Measurements from ENCODE around the gene TAOK3. TPM values are rescaled to one million over a fixed set of nuclear protein-coding genes. Genes with fewer than 3 reads are reported as not detected.

The TAOK3 gene
- total and polyA plus RNA-seq, 2 donors (not counting 3 experiments of a cell fraction or from before 2014, with no cell fraction given), result 11.3 to 23.1 TPM

- H3K9ac ChIP-seq (replicated peaks; ENCODE audit: extremely low read depth, insufficient read depth, low read length), result no peak overlapping the region
- H3K79me2 ChIP-seq (ENCODE audit: control insufficient read depth, insufficient read depth, low read length), result no peaks in the 10 kb centered on the region
- H3K9me3 ChIP-seq (replicated peaks; ENCODE audit: control insufficient read depth, insufficient read depth, low read length), result no peaks in the 10 kb centered on the region
- no peaks in the 10 kb centered on the region for H4K20me1 ChIP-seq (replicated peaks; ENCODE audit: control insufficient read depth, extremely low read depth, insufficient read depth, low read length)
- no peak overlapping the region for H3K4me3 ChIP-seq (replicated peaks in 1 of 3; ENCODE audit: insufficient read depth in 1 of 3, low read depth in 1 of 3, low read length in 3 of 3)
- ChIA-PET POLR2A (interaction anchor here (0.5 kb wide), 1 partner anchor 1328 kb away, joined by 3 read pairs; no protein-coding TSS in a partner anchor), CTCF (interaction anchor here (0.8 kb wide), 1 partner anchor 14 kb away, joined by 4 read pairs; no protein-coding TSS in a partner anchor)
- H3K4me2 ChIP-seq (ENCODE audit: insufficient read depth, low read length), result no peak overlapping the region
- no TSS peak for BruUV-seq (replicated peaks)
- intact Hi-C loops (cut with micrococcal nuclease), result no loop called here
- no peak for FAIRE-seq
- no peak overlapping the region for H3K27ac ChIP-seq (ENCODE audit: insufficient read depth, low read depth, low read length)
- H2AFZ ChIP-seq (ENCODE audit: low read depth, low read length), result no peak overlapping the region
- no peaks in the 10 kb centered on the region for H3K27me3 ChIP-seq (ENCODE audit: control insufficient read depth in 2 of 2, insufficient read depth in 2 of 2, low read length in 2 of 2)
- peaks cover 0 to 7% of the 10 kb centered on the region in 2 experiments for H3K36me3 ChIP-seq (ENCODE audit: control insufficient read depth in 2 of 2, extremely low read depth in 1 of 2, insufficient read depth in 2 of 2, low read length in 2 of 2)
- no peak for TF ChIP-seq POLR2A (IDR thresholded peaks at IDR 0.05; ENCODE audit: low read depth, low read length)
- TF ChIP-seq GATA2 (IDR thresholded peaks at IDR 0.05; ENCODE audit: insufficient read depth, insufficient read length, low read depth, low read length), result no peak
- TF ChIP-seq EZH2 (IDR thresholded peaks at IDR 0.05; ENCODE audit: borderline replicate concordance, low read depth, low read length, severe bottlenecking), result no peak
- no peak for TF ChIP-seq POLR2AphosphoS5 (IDR thresholded peaks at IDR 0.05; ENCODE audit: insufficient read depth, low read depth, low read length)
- no peak for TF ChIP-seq MAX (IDR thresholded peaks at IDR 0.05; ENCODE audit: insufficient read depth, insufficient read length)
- TF ChIP-seq JUN (IDR thresholded peaks at IDR 0.05; ENCODE audit: borderline replicate concordance, insufficient read depth, insufficient read length, low read depth), result no peak
- no peak for TF ChIP-seq MYC (IDR thresholded peaks at IDR 0.05; ENCODE audit: low read depth, low read length)
- TF ChIP-seq, protein P1, sequence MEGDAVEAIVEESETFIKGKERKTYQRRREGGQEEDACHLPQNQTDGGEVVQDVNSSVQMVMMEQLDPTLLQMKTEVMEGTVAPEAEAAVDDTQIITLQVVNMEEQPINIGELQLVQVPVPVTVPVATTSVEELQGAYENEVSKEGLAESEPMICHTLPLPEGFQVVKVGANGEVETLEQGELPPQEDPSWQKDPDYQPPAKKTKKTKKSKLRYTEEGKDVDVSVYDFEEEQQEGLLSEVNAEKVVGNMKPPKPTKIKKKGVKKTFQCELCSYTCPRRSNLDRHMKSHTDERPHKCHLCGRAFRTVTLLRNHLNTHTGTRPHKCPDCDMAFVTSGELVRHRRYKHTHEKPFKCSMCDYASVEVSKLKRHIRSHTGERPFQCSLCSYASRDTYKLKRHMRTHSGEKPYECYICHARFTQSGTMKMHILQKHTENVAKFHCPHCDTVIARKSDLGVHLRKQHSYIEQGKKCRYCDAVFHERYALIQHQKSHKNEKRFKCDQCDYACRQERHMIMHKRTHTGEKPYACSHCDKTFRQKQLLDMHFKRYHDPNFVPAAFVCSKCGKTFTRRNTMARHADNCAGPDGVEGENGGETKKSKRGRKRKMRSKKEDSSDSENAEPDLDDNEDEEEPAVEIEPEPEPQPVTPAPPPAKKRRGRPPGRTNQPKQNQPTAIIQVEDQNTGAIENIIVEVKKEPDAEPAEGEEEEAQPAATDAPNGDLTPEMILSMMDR (IDR thresholded peaks at IDR 0.05; ENCODE audit: extremely low read depth in 1 of 2, insufficient read depth in 1 of 2, low read depth in 1 of 2, low read length in 2 of 2), result no peak
- TF ChIP-seq FOS (IDR thresholded peaks at IDR 0.05; ENCODE audit: borderline replicate concordance, insufficient read depth, low read length), result no peak
- dilution Hi-C loops (cut with MboI; ENCODE audit: extremely low pct_ligation_motif_present, low sequenced_read_pairs), result no loop called here
- no peaks in the 10 kb centered on the region for H3K9me1 ChIP-seq (replicated peaks; ENCODE audit: control insufficient read depth, extremely low read depth, insufficient read depth, low read length)
- no peaks in the 10 kb centered on the region for H3K4me1 ChIP-seq (ENCODE audit: control insufficient read depth, extremely low read depth, insufficient read depth, low read length)
- DNase-seq (ENCODE audit: low read depth, low spot score), result no peak
Measured at GRCh38 chr12:118151755-118152154, 221.0 kb downstream of the TAOK3 start.

Data from endothelial cell of umbilical vein (primary cell).